BLaER1 (cell line): ENCODE data around the gene NUP133.

ENCODE experiments used
- H3K27ac ChIP-seq: shearing (Covaris generic); formaldehyde crosslinking; 2 replicates; pipeline ENCODE4 v1.8.1; 2022
- H3K27me3 ChIP-seq: shearing (Covaris generic); formaldehyde crosslinking; 2 replicates; pipeline ENCODE4 v1.8.1; 2022
- H3K36me3 ChIP-seq: shearing (Covaris generic); formaldehyde crosslinking; 2 replicates; pipeline ENCODE4 v1.8.1; 2022
- H3K4me1 ChIP-seq: shearing (Covaris generic); formaldehyde crosslinking; 2 replicates; pipeline ENCODE4 v1.8.1; 2022
- H3K4me2 ChIP-seq: shearing (Covaris generic); formaldehyde crosslinking; 2 replicates; pipeline ENCODE4 v1.8.1; 2022
- H3K4me3 ChIP-seq: shearing (Covaris generic); formaldehyde crosslinking; 2 replicates; pipeline ENCODE4 v1.8.1; 2022
- H3K9ac ChIP-seq: shearing (Covaris generic); formaldehyde crosslinking; 2 replicates; pipeline ENCODE4 v1.8.1; 2022
- H3K9me3 ChIP-seq: shearing (Covaris generic); formaldehyde crosslinking; 2 replicates; pipeline ENCODE4 v1.8.1; 2022
- H4K20me1 ChIP-seq: shearing (Covaris generic); formaldehyde crosslinking; 2 replicates; pipeline ENCODE4 v1.8.1; 2022
- Cebpa-rat ChIP-seq: shearing (Covaris generic); IDR thresholded peaks from 2 replicates; pipeline ENCODE4 v1.8.1; 2022

Gene NUP133

GRCh38 chr1:229454056-229454455 lies 54.1 kb downstream of the NUP133 start:
- Histone ChIP-seq H3K27ac (no peak overlapping the region), H3K9me3 (no peaks in the 10 kb centered on the region), H3K27me3 (no peaks in the 10 kb centered on the region), H3K4me1 (no peaks in the 10 kb centered on the region), H3K4me3 (no peak overlapping the region), H3K4me2 (no peak overlapping the region), H4K20me1 (no peaks in the 10 kb centered on the region; the same call in 1 of the 2 replicates), H3K36me3 (peaks cover 78% of the 10 kb centered on the region), H3K9ac (no peak overlapping the region)
- no peak for TF ChIP-seq Cebpa-rat

GRCh38 chr1:229452956-229453801 lies 55.0 kb downstream of the NUP133 start:
- no peak overlapping the region for H3K27ac ChIP-seq
- H3K4me3 ChIP-seq: no peak overlapping the region
- no peaks in the 10 kb centered on the region for H3K9me3 ChIP-seq
- H3K27me3 ChIP-seq: no peaks in the 10 kb centered on the region
- peaks cover 78% of the 10 kb centered on the region for H3K36me3 ChIP-seq
- H3K4me2 ChIP-seq: no peak overlapping the region
- no peak for TF ChIP-seq Cebpa-rat
- no peaks in the 10 kb centered on the region; the same call in 1 of the 2 replicates for H4K20me1 ChIP-seq
- H3K4me1 ChIP-seq: no peaks in the 10 kb centered on the region
- no peak overlapping the region for H3K9ac ChIP-seq

GRCh38 chr1:229448845-229449244 lies 59.3 kb downstream of the NUP133 start:
- Histone ChIP-seq H4K20me1 (no peaks in the 10 kb centered on the region; the same call in 1 of the 2 replicates), H3K4me1 (no peaks in the 10 kb centered on the region), H3K27me3 (no peaks in the 10 kb centered on the region), H3K9me3 (no peaks in the 10 kb centered on the region), H3K4me2 (no peak overlapping the region), H3K4me3 (no peak overlapping the region), H3K27ac (no peak overlapping the region), H3K36me3 (peaks cover 77% of the 10 kb centered on the region), H3K9ac (no peak overlapping the region)
- no peak for TF ChIP-seq Cebpa-rat

- H3K27ac ChIP-seq: no peak overlapping the region
- no peaks in the 10 kb centered on the region for H3K27me3 ChIP-seq
- no peaks in the 10 kb centered on the region for H3K9me3 ChIP-seq
- H3K4me1 ChIP-seq: no peaks in the 10 kb centered on the region
- no peaks in the 10 kb centered on the region for H4K20me1 ChIP-seq
- H3K4me2 ChIP-seq: no peak overlapping the region
- no peak overlapping the region for H3K9ac ChIP-seq
- TF ChIP-seq Cebpa-rat: no peak
- peaks cover 81% of the 10 kb centered on the region for H3K36me3 ChIP-seq
- no peak overlapping the region for H3K4me3 ChIP-seq
Observed at GRCh38 chr1:229448354-229448753, 59.8 kb downstream of the NUP133 start.

- H4K20me1 ChIP-seq: no peaks in the 10 kb centered on the region
- no peaks in the 10 kb centered on the region for H3K9me3 ChIP-seq
- no peaks in the 10 kb centered on the region for H3K27me3 ChIP-seq
- no peak overlapping the region for H3K9ac ChIP-seq
- no peak overlapping the region for H3K4me2 ChIP-seq
- H3K4me1 ChIP-seq: no peaks in the 10 kb centered on the region
- H3K27ac ChIP-seq: no peak overlapping the region
- H3K4me3 ChIP-seq: no peak overlapping the region
- peaks cover 86% of the 10 kb centered on the region for H3K36me3 ChIP-seq
- TF ChIP-seq Cebpa-rat: no peak
Observed at GRCh38 chr1:229447809-229448252, 60.3 kb downstream of the NUP133 start.

- no peak overlapping the region for H3K9ac ChIP-seq
Observed at GRCh38 chr1:229445828-229446227, 62.3 kb downstream of the NUP133 start.

GRCh38 chr1:229440851-229441537 lies 67.1 kb downstream of the NUP133 start:
- TF ChIP-seq Cebpa-rat: no peak
- Histone ChIP-seq H3K9me3 (no peaks in the 10 kb centered on the region), H3K4me3 (no peak overlapping the region), H3K27ac (no peak overlapping the region), H3K9ac (no peak overlapping the region), H4K20me1 (no peaks in the 10 kb centered on the region), H3K27me3 (no peaks in the 10 kb centered on the region), H3K4me2 (no peak overlapping the region), H3K4me1 (no peaks in the 10 kb centered on the region), H3K36me3 (peaks cover 70% of the 10 kb centered on the region)

More at GRCh38 chr1:229445828-229446227, 62.3 kb downstream of the NUP133 start:
- Histone ChIP-seq H3K27me3 (no peaks in the 10 kb centered on the region), H3K27ac (no peak overlapping the region), H3K9me3 (no peaks in the 10 kb centered on the region), H3K4me2 (no peak overlapping the region), H4K20me1 (no peaks in the 10 kb centered on the region), H3K36me3 (peaks cover 89% of the 10 kb centered on the region), H3K4me1 (no peaks in the 10 kb centered on the region), H3K4me3 (no peak overlapping the region)
- TF ChIP-seq Cebpa-rat: no peak

GRCh38 chr1:229438021-229438420 lies 70.1 kb downstream of the NUP133 start:
- Histone ChIP-seq H3K4me3 (no peak overlapping the region), H3K9me3 (peaks cover 13% of the 10 kb centered on the region), H3K27ac (no peak overlapping the region), H3K9ac (no peak overlapping the region), H3K4me1 (no peaks in the 10 kb centered on the region), H3K36me3 (peaks cover 41% of the 10 kb centered on the region), H3K27me3 (peaks cover 22% of the 10 kb centered on the region), H3K4me2 (no peak overlapping the region), H4K20me1 (no peaks in the 10 kb centered on the region)
- TF ChIP-seq Cebpa-rat: no peak

GRCh38 chr1:229437443-229437842 lies 70.7 kb downstream of the NUP133 start:
- no peak for TF ChIP-seq Cebpa-rat
- Histone ChIP-seq H4K20me1 (no peaks in the 10 kb centered on the region), H3K4me3 (no peak overlapping the region), H3K27me3 (peaks cover 22% of the 10 kb centered on the region), H3K27ac (no peak overlapping the region), H3K4me2 (no peak overlapping the region), H3K4me1 (no peaks in the 10 kb centered on the region), H3K9ac (no peak overlapping the region), H3K9me3 (peaks cover 19% of the 10 kb centered on the region), H3K36me3 (peaks cover 35% of the 10 kb centered on the region)

GRCh38 chr1:229436201-229436600 lies 71.9 kb downstream of the NUP133 start:
- H3K9ac ChIP-seq: no peak overlapping the region
- H3K4me3 ChIP-seq: no peak overlapping the region
- H4K20me1 ChIP-seq: no peaks in the 10 kb centered on the region
- H3K4me2 ChIP-seq: no peak overlapping the region
- peaks cover 26% of the 10 kb centered on the region for H3K36me3 ChIP-seq
- no peak overlapping the region for H3K27ac ChIP-seq
- H3K4me1 ChIP-seq: no peaks in the 10 kb centered on the region
- H3K9me3 ChIP-seq: peaks cover 28% of the 10 kb centered on the region
- TF ChIP-seq Cebpa-rat: no peak
- H3K27me3 ChIP-seq: peaks cover 22% of the 10 kb centered on the region
